HG02623 (cell line): ENCODE results near the gene SYNJ2.

Experiments used
- ATAC-seq: cut with Tn5 transposase; IDR thresholded peaks from one replicate; pipeline ENCODE4 v1.9.1; 2021; ENCODE audit warnings: moderate library complexity; ENCODE audit not compliant: unreplicated experiment

The SYNJ2 gene

DNA sequence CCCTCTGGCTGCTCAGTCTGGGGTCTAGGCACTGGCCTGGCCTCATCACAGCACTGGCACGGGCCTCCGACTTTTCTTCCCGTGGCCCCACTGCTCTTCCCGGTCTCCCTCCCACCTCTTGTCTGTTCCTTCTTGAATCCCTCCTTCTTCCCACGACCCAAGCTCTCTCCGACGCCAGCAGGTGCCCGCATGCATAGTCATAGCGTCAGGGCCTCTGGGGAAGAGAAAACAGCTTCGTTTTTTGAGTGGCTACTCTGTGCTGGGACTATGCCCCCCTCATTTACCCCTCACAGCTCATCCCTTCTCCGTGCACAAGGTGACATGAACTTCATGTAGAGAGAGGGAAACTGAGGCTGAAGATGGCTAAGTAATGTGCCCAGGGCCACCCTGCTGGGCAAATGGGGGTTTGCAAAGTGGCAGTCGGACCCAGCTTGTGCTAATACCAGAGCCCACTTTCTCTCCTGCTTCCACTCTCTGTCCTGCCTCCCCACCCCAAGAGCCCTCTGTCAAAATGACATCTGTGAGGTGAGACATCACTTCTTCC is 59.2 kb downstream of the SYNJ2 start:
- ATAC-seq: no peak

- ATAC-seq: no peak
These were observed 59.7 kb downstream of the SYNJ2 start for GRCh38 chr6:158041370-158041769.

DNA sequence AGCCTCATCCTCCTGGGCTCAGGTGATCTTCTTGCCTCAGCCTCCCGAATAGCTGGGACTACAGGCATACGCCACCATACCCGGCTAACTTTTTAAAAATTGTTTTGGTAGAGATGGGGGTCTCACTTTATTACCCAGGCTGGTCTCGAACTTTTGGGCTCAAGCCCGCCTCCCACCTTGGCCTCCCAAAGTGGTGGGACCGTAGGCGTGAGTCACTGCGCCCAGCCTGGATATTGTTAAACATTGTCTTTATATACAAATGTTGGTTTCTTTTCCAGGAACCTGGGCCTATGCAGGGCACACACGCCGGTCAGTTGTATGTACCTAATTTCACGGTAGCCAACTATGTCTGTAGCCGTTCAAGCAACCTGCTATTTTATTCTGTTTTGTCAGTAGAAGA is 60.1 kb downstream of the SYNJ2 start:
- ATAC-seq: no peak

DNA sequence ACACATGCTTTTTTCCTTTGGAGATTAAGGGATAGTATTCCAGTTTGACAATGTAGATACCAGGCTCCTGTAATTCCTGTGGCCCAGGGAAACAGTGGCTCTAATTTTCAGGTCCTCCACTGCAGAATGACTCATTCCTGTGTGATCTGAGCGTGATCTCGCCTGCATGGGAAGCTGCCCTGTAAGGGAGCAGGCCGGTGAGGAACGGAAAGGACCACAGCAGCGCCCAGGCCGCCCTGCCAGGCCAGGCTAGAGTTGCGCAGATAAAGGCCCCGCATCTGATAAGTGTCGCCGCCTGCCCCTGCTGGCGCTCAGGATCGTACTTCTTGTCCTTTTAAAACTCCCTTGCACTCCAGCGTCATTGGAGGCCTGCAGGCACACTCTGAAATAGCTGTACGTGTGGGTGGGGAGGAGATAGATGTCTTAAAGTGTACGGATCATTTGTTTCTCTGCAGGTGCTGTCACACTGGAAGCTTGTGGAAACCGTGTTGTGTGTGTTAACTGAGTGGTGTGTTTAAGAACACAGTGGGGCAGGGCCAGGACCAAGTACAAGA is 60.7 kb downstream of the SYNJ2 start:
- ATAC-seq: no peak

DNA sequence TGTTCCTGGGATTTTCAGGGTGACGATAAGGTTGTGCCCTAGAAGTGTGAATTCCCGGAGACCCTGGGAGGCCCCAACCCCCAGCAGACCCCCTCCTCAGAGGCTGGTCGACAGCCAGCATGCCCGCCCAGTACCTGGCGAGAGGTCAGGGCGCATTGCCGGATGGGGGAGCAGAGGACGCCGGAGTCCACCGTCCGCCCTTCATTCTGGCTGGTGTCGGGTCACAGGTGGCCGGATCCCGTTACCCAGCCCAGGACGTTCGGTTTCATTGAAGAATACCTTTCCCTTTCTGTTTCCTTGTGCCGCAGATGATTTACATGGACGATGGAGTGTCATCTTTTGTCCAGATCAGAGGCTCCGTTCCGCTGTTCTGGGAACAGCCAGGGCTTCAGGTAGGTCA is 61.3 kb downstream of the SYNJ2 start:
- ATAC-seq: no peak

DNA sequence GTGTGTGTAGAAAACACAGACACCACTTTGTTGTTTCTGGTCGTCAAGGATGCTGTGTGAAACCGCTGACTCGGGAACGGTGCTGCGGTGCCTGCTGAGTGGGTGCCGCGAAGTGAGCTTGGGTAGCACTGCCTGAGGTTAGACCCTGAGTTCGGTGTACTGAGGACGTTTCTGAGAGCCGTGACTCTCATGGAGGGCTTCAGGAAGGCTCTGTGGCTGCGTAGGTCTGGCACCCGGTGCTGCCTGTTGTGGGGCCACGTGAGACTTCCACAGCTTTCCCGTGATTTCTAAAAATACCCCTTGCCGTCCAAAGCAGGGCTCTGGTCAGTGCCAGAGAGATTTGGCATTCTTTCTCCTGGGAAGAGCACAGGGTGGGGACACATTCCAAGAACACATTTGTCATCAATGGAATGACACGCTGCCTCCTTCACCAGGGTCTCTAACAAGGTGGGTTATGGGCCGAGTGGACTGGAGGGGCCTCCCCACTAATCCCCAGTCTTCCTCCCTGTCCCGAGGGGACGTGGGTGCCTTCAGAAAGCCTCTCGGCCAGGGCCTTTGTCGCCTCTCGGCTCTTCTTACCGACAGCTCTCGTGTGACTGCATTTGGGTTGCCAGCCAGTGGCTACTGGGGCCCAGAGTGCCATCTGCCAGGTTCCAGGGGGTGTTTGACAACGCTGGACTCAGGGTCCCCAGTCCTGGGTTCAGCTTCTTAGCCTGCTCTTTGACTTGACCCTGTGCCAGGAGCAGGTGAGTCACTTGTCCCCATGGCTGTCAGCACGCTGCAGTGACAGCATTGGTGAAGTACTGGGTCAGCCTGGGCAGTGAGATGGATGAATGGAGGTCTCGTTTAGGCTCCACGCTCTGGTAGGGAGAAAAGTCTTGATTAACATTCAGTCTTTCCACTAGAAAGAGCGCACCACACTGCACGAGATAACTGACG is 62.2 kb downstream of the SYNJ2 start:
- no peak for ATAC-seq

- no peak for ATAC-seq
These were observed 62.8 kb downstream of the SYNJ2 start for GRCh38 chr6:158044525-158044888.

GRCh38 chr6:158046201-158047126 is 64.8 kb downstream of the SYNJ2 start:
- ATAC-seq: no peak

DNA sequence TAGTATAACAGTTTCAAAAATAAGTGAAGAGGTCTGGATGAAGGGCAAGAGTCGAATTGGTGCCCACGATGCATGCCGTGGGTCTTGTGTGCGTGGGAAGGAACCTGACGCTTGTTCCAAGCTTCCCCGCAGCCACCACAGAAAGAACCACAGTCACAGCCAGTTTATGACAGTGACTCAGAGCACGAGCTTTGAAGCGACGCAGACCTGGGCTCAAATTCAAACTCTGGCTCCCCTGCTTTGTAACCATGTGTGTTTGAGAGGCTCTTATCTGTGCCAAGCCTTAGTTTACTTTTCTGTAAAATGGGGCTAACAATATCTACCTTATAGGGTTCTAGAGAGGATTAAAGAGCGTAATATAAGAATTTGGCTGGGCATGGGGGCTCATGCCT is 65.5 kb downstream of the SYNJ2 start:
- no peak for ATAC-seq

DNA sequence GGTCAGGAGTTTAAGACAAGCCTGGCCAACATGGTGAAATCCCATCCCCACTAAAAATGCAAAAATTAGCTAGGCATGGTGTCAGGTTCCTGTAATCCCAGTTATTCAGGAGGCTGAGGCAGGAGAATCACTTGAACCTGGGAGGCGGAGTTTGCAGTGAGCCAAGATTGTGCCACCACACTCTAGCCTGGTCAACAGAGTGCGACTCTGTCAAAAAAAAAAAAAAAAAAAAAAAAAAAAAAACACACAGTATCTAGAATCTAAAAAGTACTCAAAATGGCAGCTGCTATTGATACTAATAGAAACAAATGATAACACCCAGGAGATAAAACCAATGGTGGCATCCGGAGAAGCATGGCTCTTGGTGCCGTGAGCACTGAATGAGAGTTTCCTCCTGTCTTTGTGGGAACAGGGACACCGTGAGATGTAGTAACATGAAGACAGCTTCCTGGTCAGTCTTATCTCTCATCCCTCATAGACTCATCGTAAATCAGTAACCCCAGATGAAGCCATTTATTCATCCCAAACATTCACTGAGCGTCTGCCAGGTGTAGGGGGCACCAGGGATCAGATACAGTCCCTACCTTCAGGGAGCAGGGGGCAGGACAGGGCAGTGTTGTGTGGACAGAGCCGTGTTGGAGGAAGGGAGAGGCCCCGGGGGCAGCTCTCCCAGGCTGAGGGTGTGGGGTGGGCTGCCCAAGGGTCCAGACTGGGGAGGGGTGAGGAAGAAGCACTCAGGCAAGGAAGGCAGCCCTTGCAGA is 66.1 kb downstream of the SYNJ2 start:
- ATAC-seq: no peak

- no peak for ATAC-seq
These were observed 66.9 kb downstream of the SYNJ2 start for GRCh38 chr6:158048589-158048988.

DNA sequence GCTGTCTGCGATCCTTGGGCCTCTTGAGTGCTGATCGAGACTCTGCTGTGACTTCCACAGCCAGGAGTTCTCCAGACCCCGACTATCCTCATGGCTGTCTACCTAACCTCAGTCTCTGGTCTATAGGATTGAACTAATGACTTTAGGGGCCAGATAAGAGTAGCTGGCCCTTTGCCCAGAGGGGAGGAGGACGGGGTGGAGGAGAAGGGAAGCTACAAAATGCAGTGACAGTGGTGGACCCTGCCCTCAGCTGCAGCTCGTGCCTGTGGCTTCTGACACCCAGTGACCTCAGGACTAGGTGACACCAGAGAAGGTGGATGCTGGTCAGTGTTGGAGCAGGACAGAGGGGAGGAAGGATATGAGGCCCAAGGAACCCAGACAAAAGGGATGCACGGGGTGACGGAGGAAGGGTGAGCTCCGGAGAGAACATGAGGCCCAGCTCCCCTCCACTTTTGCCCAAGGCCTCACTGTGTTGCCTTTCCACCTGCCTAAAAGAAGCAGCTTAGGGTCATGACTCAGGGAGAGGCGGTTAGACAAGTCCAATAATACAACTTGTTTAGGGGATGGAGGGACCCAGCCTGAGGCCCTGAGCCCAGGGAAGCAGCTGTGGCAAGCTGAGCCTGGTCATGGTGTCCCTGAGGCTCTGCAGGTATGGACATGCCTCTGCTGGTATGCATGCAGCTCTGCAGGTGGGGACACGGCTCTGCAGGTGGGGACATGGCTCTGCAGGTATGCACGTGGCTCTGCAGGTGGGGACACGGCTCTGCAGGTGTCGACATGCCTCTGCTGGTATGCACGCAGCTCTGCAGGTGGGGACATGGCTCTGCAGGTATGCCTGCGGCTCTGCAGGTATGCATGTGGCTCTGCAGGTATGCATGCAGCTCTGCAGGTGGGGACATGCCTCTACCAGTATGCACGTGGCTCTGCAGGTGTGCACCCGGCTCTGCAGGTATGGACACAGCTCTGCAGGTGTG is 67.7 kb downstream of the SYNJ2 start:
- no peak for ATAC-seq

DNA sequence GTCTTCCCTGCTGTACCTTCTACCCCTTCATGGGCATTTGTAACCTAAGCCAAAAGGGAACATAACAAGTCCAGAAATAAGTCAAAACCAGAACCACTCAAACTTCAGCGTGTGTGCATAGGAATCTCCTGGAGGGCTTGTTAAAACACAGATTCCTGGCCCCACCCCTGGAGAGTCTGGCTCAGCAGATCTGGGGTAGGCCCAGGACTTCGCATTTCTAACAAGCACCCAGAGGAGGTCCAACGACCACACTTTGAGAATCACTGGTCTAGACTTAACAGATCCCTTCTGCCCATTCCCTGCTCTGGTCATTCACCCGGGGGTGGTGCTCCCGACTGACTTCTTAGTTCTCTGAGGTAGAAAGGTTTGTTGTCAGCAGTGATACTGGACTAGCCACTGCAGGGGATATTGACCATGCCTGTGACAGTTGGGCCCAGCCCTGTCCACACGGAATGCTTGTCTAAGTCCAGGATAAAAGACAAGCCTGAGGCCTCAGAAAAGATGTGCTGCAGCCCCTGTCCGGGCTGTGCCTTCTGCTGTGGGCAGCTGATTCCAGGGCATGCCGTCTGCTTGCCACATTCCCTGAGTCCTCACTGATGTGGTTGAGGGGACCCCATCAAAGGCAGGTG is 68.6 kb downstream of the SYNJ2 start:
- ATAC-seq: no peak

DNA sequence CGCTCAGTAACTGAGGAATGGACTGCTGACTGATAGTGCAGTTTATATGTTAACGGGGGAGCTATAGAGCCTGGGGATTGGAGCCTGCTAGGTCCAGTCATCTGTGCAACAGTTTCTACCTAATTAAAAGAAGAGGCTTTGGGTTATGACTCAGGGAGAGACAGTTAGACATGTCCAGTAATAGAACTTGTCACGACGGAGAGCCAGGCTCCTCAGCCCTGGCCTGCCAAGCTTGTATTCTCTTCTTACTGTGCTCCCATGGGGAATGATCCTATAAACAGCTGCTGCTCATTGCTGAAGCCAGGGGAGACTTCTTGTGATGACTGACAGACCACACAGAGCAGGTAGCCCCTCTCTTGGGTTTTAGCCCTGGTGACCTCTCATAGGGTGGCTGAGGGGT is 69.3 kb downstream of the SYNJ2 start:
- ATAC-seq: no peak

DNA sequence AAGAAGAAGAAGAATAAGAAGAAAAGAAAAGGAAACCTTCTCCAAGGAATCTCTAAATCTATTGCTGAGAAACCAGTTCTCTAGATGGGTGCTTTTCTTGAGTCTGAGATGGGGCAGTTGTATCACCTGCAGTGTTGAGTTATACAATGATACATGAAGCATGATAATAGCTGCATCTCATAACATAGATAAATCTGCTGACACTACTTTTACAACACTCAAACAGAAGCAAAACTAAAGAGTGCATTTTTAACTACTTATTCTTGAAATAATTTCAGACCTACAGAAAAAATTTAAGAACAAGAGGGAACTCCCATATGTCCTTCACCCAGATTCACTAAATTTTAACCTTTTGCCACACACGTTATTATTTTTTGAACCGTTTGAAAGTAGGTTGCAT is 70.3 kb downstream of the SYNJ2 start:
- ATAC-seq: no peak

DNA sequence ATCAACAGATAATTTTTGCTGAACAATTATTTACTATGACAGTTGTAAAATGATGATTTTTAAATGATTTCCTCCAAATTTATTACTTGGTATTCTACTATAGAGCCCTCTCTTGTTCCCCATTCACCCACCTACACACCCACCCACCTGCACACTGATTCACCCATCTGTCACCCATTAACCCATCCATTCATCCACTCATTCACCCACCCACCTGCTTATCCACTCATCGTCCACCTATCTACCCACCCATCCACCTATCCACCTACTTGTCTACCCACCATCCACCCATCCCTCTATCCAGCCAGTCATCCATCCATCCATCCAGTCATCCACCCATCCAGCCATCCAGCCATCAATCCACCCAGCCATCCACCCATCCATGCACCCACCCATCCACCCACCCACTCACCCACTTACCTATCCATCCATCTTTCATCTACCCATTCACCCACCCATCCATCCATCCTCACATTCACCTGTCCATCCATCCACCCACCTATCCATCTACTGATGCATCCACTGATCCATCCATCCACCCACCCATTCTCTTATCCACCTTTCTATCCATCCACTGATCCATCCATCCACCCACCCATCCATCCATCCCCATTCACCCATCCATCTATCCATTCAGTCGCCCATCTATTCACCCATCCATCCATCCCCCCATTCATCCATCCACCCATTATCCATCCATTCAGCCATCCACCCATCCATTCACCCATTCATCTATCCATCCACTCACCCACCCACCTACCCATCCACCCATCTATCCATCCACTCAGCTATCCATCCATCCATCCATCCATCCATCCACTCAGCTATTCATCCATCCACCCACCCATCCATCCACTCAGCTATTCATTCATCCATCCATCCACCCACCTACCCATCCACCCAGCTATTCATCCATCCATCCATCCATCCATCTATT is 72.0 kb downstream of the SYNJ2 start:
- no peak for ATAC-seq

- ATAC-seq: no peak
These were observed 74.7 kb downstream of the SYNJ2 start for GRCh38 chr6:158056355-158056754.

DNA sequence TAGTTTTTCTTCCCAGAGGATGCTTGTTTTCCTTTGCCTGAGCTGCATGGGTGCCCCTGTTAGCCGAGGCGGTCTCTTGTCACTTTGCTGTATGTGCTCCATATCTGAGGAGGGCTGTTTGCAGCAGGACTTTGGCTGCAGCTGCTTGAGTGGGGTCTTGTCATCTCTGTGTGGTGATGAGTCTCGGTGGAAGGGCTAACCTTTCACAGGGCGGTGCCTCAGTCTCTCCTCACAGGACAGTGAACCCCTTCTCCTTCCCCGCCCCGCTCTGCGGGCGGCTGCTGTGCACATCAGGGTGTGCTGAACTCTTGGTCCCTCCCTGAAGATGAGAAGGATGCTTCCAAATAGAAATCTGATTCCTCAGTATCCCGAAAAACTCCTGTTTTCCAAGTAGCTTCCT is 75.1 kb downstream of the SYNJ2 start:
- no peak for ATAC-seq
